ENCODE measurements around the gene TRAPPC1. TPM values are rescaled to one million over a fixed set of nuclear protein-coding genes. Genes with fewer than 3 reads are reported as not detected.

TRAPPC1 gene
- total RNA-seq, 6 experiments from 2014 or later: 43.7 to 57.1 (median 48.3) TPM

- H3K36me3 ChIP-seq: peaks cover 0 to 17% (median 2%) of the 10 kb centered on the region in 4 donors
- no peak overlapping the region for H3K27ac ChIP-seq
- TF ChIP-seq CTCF (IDR thresholded peaks at IDR 0.05) (no peak), POLR2A (IDR thresholded peaks at IDR 0.05) (no peak)
- no peaks in the 10 kb centered on the region for H3K9me3 ChIP-seq
- WGBS (ENCODE audit: insufficient coverage, low coverage, low lambda C conversion rate, missing lambda C conversion rate): 86% methylated on average over 8 of the region's 8 CpGs
- intact Hi-C loops (cut with DNase I): loop anchor here in 1 of 2 donors (5.0 kb wide), 1 partner anchor 33 kb away; no protein-coding TSS in a partner anchor
- ATAC-seq: no peak
- DNase-seq: no peak
- peaks cover 0 to 6% (median under 1%) of the 10 kb centered on the region in 4 donors for H3K4me1 ChIP-seq
- H3K27me3 ChIP-seq: no peaks in the 10 kb centered on the region
- H3K4me3 ChIP-seq: no peak overlapping the region
Observed at GRCh38 chr17:7894866-7895265, 36.9 kb downstream of the TRAPPC1 start.

- 79% methylated on average over 5 of the region's 9 CpGs for WGBS (ENCODE audit: insufficient coverage, low coverage, low lambda C conversion rate, missing lambda C conversion rate)
- TF ChIP-seq POLR2A (IDR thresholded peaks at IDR 0.05) (no peak), CTCF (IDR thresholded peaks at IDR 0.05) (no peak)
- H3K27me3 ChIP-seq: no peaks in the 10 kb centered on the region
- no peak overlapping the region for H3K27ac ChIP-seq
- H3K9me3 ChIP-seq: no peaks in the 10 kb centered on the region
- H3K4me3 ChIP-seq: no peak overlapping the region
- intact Hi-C loops (cut with DNase I): no loop called here
- ATAC-seq: no peak
- peaks cover 0 to 17% (median 2%) of the 10 kb centered on the region in 4 donors for H3K36me3 ChIP-seq
- peaks cover 0 to 12% (median 4%) of the 10 kb centered on the region in 4 donors for H3K4me1 ChIP-seq
- DNase-seq: no peak
Observed at GRCh38 chr17:7894226-7894625, 37.5 kb downstream of the TRAPPC1 start.

- WGBS (ENCODE audit: insufficient coverage, low coverage, low lambda C conversion rate, missing lambda C conversion rate): 77% methylated on average over 14 of the region's 15 CpGs
- Histone ChIP-seq H3K4me3 (no peak overlapping the region), H3K4me1 (peaks cover 0 to 21% (median 10%) of the 10 kb centered on the region in 4 donors), H3K9me3 (no peaks in the 10 kb centered on the region), H3K27ac (no peak overlapping the region), H3K27me3 (no peaks in the 10 kb centered on the region), H3K36me3 (peaks cover 0 to 12% (median 2%) of the 10 kb centered on the region in 4 donors)
- DNase-seq (no peak), ATAC-seq (no peak)
- TF ChIP-seq CTCF (IDR thresholded peaks at IDR 0.05) (no peak), POLR2A (IDR thresholded peaks at IDR 0.05) (no peak)
- intact Hi-C loops (cut with DNase I): no loop called here
Observed at GRCh38 chr17:7893187-7893880, 38.4 kb downstream of the TRAPPC1 start.

- H3K9me3 ChIP-seq: no peaks in the 10 kb centered on the region
- no peaks in the 10 kb centered on the region for H3K27me3 ChIP-seq
- H3K27ac ChIP-seq: peak overlapping the region; percentile 82
- ATAC-seq (peak; percentile 81 to 88 (median 84)), DNase-seq (peak; percentile 99)
- TF ChIP-seq POLR2A (IDR thresholded peaks at IDR 0.05): no peak
- peak; percentile 33 to 60 (median 45) for TF ChIP-seq CTCF (IDR thresholded peaks at IDR 0.05)
- no peak overlapping the region for H3K4me3 ChIP-seq
- intact Hi-C loops (cut with DNase I): no loop called here
- H3K4me1 ChIP-seq: peaks cover 3 to 43% (median 22%) of the 10 kb centered on the region in 4 donors
- 33% methylated on average over 7 of the region's 11 CpGs for WGBS (ENCODE audit: insufficient coverage, low coverage, low lambda C conversion rate, missing lambda C conversion rate)
- H3K36me3 ChIP-seq: peaks cover 0 to 9% (median 0%) of the 10 kb centered on the region in 4 donors
Observed at GRCh38 chr17:7889166-7889955, 42.4 kb downstream of the TRAPPC1 start.

Data from right lobe of liver (tissue), 6 donors.